HCT116 (cell line): ENCODE measurements around the gene HEPACAM2.

Experiments
- REST ChIP-seq: IDR thresholded peaks from 2 replicates; pipeline ENCODE4 v1.6.1; 2012; ENCODE audit warnings: low read depth
- TF ChIP-seq, protein P1 (sequence below), 3 experiments: fragments of 200-600 bp in 1 of 3; sonication (generic) in 1 of 3; IDR thresholded peaks in 2 of 3; conservative IDR thresholded peaks in 1 of 3; 2 replicates each; pipeline ENCODE4 v1.5.1; 2012 to 2017; ENCODE audit warnings: low read depth in 2 of 3, low read length in 2 of 3, antibody characterized with exemption in 1 of 3, borderline replicate concordance in 1 of 3, control low read depth in 1 of 3, mild to moderate bottlenecking in 1 of 3, mixed read lengths in 1 of 3, mixed run types in 1 of 3, moderate library complexity in 1 of 3; ENCODE audit not compliant: insufficient read depth in 1 of 3

DNA sequence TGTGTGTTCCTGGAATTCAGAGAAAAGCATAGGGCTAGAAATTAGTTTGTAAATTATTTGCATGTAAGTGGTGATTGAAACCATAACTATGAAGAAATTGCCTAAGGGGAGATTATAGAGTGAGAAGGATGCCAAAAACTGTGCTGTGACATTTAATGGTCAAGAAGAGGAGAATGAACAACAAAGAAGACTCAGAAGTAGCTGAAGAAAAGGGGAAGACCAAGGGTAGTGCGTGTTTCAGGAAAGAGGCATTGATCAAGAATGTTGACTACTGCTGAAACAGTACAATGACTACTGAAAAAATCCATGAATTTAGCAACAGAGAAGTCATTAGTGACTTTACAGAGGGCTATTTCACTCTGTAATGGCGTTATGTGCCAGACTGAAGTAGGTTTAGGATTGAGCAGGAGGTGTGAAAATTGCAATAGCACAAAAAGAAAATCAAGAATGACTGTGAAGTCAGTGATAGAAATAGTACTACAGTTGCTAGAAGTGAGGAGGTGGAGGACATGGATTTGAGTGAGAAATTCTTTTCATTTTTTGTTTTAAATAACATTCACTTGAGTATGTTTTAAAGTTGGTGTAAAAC lies 49.2 kb downstream of the HEPACAM2 start:
- TF ChIP-seq, protein P1, sequence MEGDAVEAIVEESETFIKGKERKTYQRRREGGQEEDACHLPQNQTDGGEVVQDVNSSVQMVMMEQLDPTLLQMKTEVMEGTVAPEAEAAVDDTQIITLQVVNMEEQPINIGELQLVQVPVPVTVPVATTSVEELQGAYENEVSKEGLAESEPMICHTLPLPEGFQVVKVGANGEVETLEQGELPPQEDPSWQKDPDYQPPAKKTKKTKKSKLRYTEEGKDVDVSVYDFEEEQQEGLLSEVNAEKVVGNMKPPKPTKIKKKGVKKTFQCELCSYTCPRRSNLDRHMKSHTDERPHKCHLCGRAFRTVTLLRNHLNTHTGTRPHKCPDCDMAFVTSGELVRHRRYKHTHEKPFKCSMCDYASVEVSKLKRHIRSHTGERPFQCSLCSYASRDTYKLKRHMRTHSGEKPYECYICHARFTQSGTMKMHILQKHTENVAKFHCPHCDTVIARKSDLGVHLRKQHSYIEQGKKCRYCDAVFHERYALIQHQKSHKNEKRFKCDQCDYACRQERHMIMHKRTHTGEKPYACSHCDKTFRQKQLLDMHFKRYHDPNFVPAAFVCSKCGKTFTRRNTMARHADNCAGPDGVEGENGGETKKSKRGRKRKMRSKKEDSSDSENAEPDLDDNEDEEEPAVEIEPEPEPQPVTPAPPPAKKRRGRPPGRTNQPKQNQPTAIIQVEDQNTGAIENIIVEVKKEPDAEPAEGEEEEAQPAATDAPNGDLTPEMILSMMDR (IDR thresholded peaks at IDR 0.05 in 2 of 3, conservative IDR thresholded peaks at IDR 0.05 in 1 of 3; ENCODE audit: borderline replicate concordance in 1 of 3, insufficient read depth in 1 of 3, low read depth in 2 of 3, low read length in 2 of 3): no peak
- TF ChIP-seq REST: no peak
